SU-DHL-6 (cell line): ENCODE data around the gene PXK.
"Not testable (repeated sequence)": the region's sequence is repeated elsewhere in the genome, so short reads cannot be mapped to it uniquely, and the experiment has no call there.

Source experiments
- H2AFZ ChIP-seq: fragments of 200-600 bp; sonication (generic); 2 replicates; pipeline ENCODE4 v1.6.1; 2014; ENCODE audit warnings: low read depth, mild to moderate bottlenecking, moderate library complexity, mixed read lengths, antibody characterized with exemption, low read length; ENCODE audit not compliant: severe bottlenecking
- H3F3A ChIP-seq: fragments of 200-600 bp; shearing (Covaris generic); 2 replicates; pipeline ENCODE4 v1.6.0; 2016; ENCODE audit warnings: antibody characterized with exemption, mild to moderate bottlenecking; ENCODE audit not compliant: insufficient read depth
- H3K27ac ChIP-seq: fragments of 200-600 bp; sonication (generic); 2 replicates; pipeline ENCODE4 v1.5.1; 2016; ENCODE audit warnings: low read depth, mild to moderate bottlenecking, low read length, moderate library complexity, mixed read lengths
- H3K27me3 ChIP-seq: fragments of 200-600 bp; sonication (generic), shearing (Covaris generic); 2 replicates; pipeline ENCODE4 v1.6.0; 2014; ENCODE audit warnings: mild to moderate bottlenecking, low read length
- H3K36me3 ChIP-seq: fragments of 200-600 bp; sonication (generic); 2 replicates; pipeline ENCODE4 v1.6.1; 2014; ENCODE audit warnings: mild to moderate bottlenecking, low read length, mixed read lengths
- H3K4me2 ChIP-seq: fragments of 300-600, 200-600 bp; shearing (Covaris generic), sonication (generic); 2 replicates; pipeline ENCODE4 v1.6.0; 2014; ENCODE audit warnings: low read length, low read depth, mild to moderate bottlenecking; ENCODE audit not compliant: poor library complexity, severe bottlenecking
- H3K4me3 ChIP-seq: fragments of 200-600 bp; sonication (generic); 2 replicates; pipeline ENCODE4 v1.5.1; 2014; ENCODE audit warnings: antibody characterized with exemption, low read length, mild to moderate bottlenecking, mixed read lengths; ENCODE audit not compliant: insufficient read depth, poor library complexity, severe bottlenecking
- H3K79me2 ChIP-seq: fragments of 200-600 bp; sonication (generic); 2 replicates; pipeline ENCODE4 v1.6.1; 2014; ENCODE audit warnings: mild to moderate bottlenecking, low read length, moderate library complexity; ENCODE audit not compliant: insufficient read depth
- H3K9ac ChIP-seq: fragments of 200-600 bp; sonication (generic); 2 replicates; pipeline ENCODE4 v1.7.0; 2014; ENCODE audit warnings: mild to moderate bottlenecking, low read length
- H3K9me2 ChIP-seq: fragments of 200-600 bp; sonication (generic); replicated peaks from 2 replicates; pipeline ENCODE4 v1.6.1; 2014; ENCODE audit warnings: low read length; ENCODE audit not compliant: insufficient read depth
- H3K9me3 ChIP-seq: fragments of 200-600 bp; sonication (generic); 2 replicates; pipeline ENCODE4 v1.6.1; 2014; ENCODE audit warnings: low read length, mixed read lengths; ENCODE audit not compliant: insufficient read depth
- H4K20me1 ChIP-seq: fragments of 200-600 bp; sonication (generic); 2 replicates; pipeline ENCODE4 v1.6.1; 2014; ENCODE audit warnings: low read depth, mild to moderate bottlenecking, antibody characterized with exemption, low read length, moderate library complexity, mixed read lengths
- EZH2phosphoT487 ChIP-seq: fragments of 200-600 bp; sonication (generic), shearing (Covaris generic); conservative IDR thresholded peaks from 2 replicates; pipeline ENCODE4 v1.6.1; 2018; ENCODE audit warnings: mild to moderate bottlenecking, antibody characterized with exemption, low read length, moderate library complexity, mixed read lengths
- TF ChIP-seq, protein P1 (sequence below): fragments of 200-600 bp; sonication (generic); IDR thresholded peaks from one replicate; pipeline ENCODE4 v1.5.1; 2017; ENCODE audit warnings: antibody characterized with exemption, mild to moderate bottlenecking, low read length, moderate library complexity; ENCODE audit not compliant: insufficient read depth, poor library complexity, severe bottlenecking

Gene PXK

DNA sequence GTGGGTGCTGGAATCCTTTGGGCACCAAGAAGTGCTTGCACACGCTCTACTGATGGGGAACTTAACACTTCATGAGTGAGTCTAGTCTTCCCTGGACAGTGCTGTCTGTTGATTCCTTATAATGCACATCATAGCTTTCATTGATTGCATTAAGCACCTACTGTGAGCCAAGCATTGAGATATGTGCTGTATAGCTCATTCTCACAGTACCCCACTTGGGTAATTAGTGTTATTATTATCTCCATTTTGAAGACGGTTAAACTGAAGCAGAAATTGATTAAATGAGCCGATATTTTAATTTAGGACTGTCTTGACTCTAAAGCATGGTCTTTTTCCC is 101.4 kb downstream of the PXK start:
- no peaks in the 10 kb centered on the region for H3K9me3 ChIP-seq
- H3K27me3 ChIP-seq: no peaks in the 10 kb centered on the region
- H3K4me2 ChIP-seq: peak overlapping the region; percentile 83
- peaks cover 7% of the 10 kb centered on the region for H3K79me2 ChIP-seq
- H3F3A ChIP-seq: peaks cover 13% of the 10 kb centered on the region; the same call in 1 of the 2 replicates
- H3K9ac ChIP-seq: peak overlapping the region; percentile 67; the same call in 1 of the 2 replicates
- TF ChIP-seq EZH2phosphoT487: no peak
- TF ChIP-seq, protein P1, sequence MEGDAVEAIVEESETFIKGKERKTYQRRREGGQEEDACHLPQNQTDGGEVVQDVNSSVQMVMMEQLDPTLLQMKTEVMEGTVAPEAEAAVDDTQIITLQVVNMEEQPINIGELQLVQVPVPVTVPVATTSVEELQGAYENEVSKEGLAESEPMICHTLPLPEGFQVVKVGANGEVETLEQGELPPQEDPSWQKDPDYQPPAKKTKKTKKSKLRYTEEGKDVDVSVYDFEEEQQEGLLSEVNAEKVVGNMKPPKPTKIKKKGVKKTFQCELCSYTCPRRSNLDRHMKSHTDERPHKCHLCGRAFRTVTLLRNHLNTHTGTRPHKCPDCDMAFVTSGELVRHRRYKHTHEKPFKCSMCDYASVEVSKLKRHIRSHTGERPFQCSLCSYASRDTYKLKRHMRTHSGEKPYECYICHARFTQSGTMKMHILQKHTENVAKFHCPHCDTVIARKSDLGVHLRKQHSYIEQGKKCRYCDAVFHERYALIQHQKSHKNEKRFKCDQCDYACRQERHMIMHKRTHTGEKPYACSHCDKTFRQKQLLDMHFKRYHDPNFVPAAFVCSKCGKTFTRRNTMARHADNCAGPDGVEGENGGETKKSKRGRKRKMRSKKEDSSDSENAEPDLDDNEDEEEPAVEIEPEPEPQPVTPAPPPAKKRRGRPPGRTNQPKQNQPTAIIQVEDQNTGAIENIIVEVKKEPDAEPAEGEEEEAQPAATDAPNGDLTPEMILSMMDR: no peak
- no peaks in the 10 kb centered on the region for H4K20me1 ChIP-seq
- H2AFZ ChIP-seq: peak overlapping the region; percentile 88
- H3K9me2 ChIP-seq: no peaks in the 10 kb centered on the region
- H3K4me3 ChIP-seq: peak overlapping the region; percentile 46
- peaks cover 9% of the 10 kb centered on the region; the same call in 1 of the 2 replicates for H3K36me3 ChIP-seq
- no peak overlapping the region for H3K27ac ChIP-seq

- Histone ChIP-seq H3K9me2 (no peaks in the 10 kb centered on the region), H3K9me3 (no peaks in the 10 kb centered on the region), H3K9ac (peak overlapping the region; percentile 67; the same call in 1 of the 2 replicates), H3F3A (peaks cover 11% of the 10 kb centered on the region; the same call in 1 of the 2 replicates), H2AFZ (no peak overlapping the region), H3K79me2 (peaks cover 7% of the 10 kb centered on the region), H3K36me3 (peaks cover 9% of the 10 kb centered on the region; the same call in 1 of the 2 replicates), H3K27ac (no peak overlapping the region), H3K4me2 (peak overlapping the region; percentile 83), H3K4me3 (no peak overlapping the region), H4K20me1 (no peaks in the 10 kb centered on the region), H3K27me3 (no peaks in the 10 kb centered on the region)
- TF ChIP-seq, protein P1: no peak
- TF ChIP-seq EZH2phosphoT487: no peak
These were observed 101.8 kb downstream of the PXK start for GRCh38 chr3:58434511-58434910.

DNA sequence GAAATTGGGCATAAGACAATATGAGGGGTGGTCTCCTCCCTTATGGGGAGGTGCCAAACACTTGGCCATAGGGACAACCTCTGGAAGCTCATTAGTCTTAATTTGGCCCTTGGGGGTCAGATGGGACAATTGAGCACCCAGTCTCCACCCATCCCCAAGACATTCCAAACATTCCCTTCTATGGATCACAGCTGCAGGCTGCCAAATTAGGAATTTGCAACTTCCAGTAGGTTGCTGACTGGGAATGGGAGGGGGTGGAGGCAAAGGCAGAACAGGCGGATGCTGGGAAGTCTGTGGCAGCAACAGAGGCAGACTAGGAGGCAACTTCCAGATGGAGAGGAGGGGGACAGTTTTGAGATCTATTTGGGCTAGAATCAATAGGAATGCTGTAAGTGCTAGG is 102.3 kb downstream of the PXK start:
- Histone ChIP-seq H3K27ac (no peak overlapping the region), H3K4me2 (no peak overlapping the region)

DNA sequence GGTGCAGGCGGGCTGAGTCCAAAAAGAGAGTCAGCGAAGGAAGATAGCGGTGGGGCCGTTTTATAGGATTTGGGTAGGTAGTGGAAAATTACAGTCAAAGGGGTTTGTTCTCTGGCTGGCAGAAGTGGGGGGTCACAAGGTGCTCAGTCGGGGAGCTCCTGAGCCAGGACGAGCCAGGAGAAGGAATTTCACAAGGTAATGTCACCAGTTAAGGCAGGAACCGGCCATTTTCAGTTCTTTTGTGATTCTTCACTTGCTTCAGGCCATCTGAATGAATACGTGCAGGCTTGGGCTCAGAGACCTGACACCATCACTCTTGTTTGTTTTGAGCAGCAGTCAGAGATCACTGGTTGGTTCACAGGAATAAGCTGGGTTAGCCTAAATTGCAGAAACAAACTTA is 104.6 kb downstream of the PXK start:
- not testable (repeated sequence) for H3K9ac ChIP-seq

More for the DNA sequence above, 102.3 kb downstream of the PXK start:
- no peaks in the 10 kb centered on the region for H4K20me1 ChIP-seq
- no peak overlapping the region for H3K9ac ChIP-seq
- no peak overlapping the region for H3K4me3 ChIP-seq
- TF ChIP-seq, protein P1: no peak
- TF ChIP-seq EZH2phosphoT487: no peak
- peaks cover 7% of the 10 kb centered on the region for H3K79me2 ChIP-seq
- H2AFZ ChIP-seq: no peak overlapping the region
- H3K27me3 ChIP-seq: no peaks in the 10 kb centered on the region
- peaks cover 7% of the 10 kb centered on the region; the same call in 1 of the 2 replicates for H3K36me3 ChIP-seq
- H3K9me2 ChIP-seq: no peaks in the 10 kb centered on the region
- peaks cover 6% of the 10 kb centered on the region; the same call in 1 of the 2 replicates for H3F3A ChIP-seq
- no peaks in the 10 kb centered on the region for H3K9me3 ChIP-seq

DNA sequence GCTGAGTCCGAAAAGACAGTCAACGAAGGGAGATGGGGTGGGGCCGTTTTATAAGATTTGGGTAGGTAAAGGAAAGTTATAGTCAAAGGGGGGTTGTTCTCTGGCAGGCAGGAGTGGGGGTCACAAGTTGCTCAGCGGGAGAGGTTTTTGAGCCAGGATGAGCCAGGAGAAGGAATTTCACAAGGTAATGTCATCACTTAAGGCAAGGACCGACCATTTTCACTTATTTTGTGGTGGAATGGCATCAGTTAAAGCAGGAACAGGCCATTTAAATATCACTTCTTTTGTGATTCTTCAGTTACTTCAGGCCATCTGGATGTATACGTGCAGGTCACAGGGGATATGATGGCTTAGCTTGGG is 108.3 kb downstream of the PXK start:
- not testable (repeated sequence) for H3K9ac ChIP-seq, H3K9me2 ChIP-seq, H3K27me3 ChIP-seq, H3K27ac ChIP-seq, H3K4me2 ChIP-seq, H3F3A ChIP-seq, H3K36me3 ChIP-seq, H4K20me1 ChIP-seq, H3K79me2 ChIP-seq, H3K9me3 ChIP-seq, H3K4me3 ChIP-seq, H2AFZ ChIP-seq

More for the DNA sequence above, 104.6 kb downstream of the PXK start:
- H3K27me3 ChIP-seq, H3K4me2 ChIP-seq, H4K20me1 ChIP-seq, H3K36me3 ChIP-seq, H3K27ac ChIP-seq, H3F3A ChIP-seq, H3K4me3 ChIP-seq, H3K9me2 ChIP-seq, H2AFZ ChIP-seq, H3K9me3 ChIP-seq, H3K79me2 ChIP-seq: not testable (repeated sequence)
